Ishikawa (cell line): Measurements from ENCODE around the gene WDFY2.

Source experiments
- CREB1 ChIP-seq: IDR thresholded peaks from 2 replicates; pipeline ENCODE4 v1.6.1; 2012; ENCODE audit warnings: low read depth
- EP300 ChIP-seq: IDR thresholded peaks from 2 replicates; pipeline ENCODE4 v1.6.1; 2012; ENCODE audit warnings: borderline replicate concordance
- RAD21 ChIP-seq: IDR thresholded peaks from 2 replicates; pipeline ENCODE4 v1.6.1; 2012; ENCODE audit warnings: low read depth
- TAF1 ChIP-seq: IDR thresholded peaks from 2 replicates; pipeline ENCODE4 v1.6.1; 2012; ENCODE audit warnings: low read depth, mild to moderate bottlenecking
- YY1 ChIP-seq: IDR thresholded peaks from 2 replicates; pipeline ENCODE4 v1.6.1; 2012; ENCODE audit warnings: low read depth
- ZBTB7A ChIP-seq: IDR thresholded peaks from 2 replicates; pipeline ENCODE4 v1.6.1; 2012; ENCODE audit warnings: low read depth
- TF ChIP-seq, protein P1 (sequence below): IDR thresholded peaks from 2 replicates; pipeline ENCODE4 v1.6.1; 2012; ENCODE audit warnings: low read depth, mild to moderate bottlenecking
- TF ChIP-seq, protein P2 (sequence below): IDR thresholded peaks from 2 replicates; pipeline ENCODE4 v1.6.1; 2012

DNA sequence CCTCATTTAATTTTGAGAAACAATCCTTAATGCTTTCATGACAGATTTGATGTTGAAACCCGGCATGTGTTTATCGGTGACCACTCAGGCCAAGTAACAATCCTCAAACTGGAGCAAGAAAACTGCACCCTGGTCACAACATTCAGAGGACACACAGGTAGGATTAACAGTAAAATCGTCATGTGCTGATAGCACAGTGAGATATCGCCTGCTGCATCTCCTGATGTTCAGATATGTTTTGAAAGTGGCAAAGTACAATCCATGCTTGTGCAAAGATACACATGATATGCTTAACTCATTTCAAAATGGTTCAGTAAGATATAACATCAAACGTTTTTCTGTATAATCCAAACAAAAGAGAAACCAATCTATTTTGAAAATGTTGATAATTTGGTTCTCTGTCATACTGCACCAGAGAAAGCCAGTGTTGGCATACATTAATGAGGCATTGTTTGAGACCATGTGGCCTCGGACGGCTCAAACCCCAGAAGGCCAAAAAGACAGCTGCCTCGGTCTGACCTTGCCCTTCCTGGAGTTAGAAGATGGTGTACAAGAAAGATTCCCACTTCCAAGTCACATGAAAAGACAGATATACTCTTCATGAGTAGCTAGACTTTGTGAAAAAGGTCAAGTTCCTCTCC lies 143.5 kb downstream of the WDFY2 start:
- no peak for TF ChIP-seq TAF1
- no peak for TF ChIP-seq ZBTB7A
- no peak for TF ChIP-seq RAD21
- no peak for TF ChIP-seq CREB1
- TF ChIP-seq, protein P1, sequence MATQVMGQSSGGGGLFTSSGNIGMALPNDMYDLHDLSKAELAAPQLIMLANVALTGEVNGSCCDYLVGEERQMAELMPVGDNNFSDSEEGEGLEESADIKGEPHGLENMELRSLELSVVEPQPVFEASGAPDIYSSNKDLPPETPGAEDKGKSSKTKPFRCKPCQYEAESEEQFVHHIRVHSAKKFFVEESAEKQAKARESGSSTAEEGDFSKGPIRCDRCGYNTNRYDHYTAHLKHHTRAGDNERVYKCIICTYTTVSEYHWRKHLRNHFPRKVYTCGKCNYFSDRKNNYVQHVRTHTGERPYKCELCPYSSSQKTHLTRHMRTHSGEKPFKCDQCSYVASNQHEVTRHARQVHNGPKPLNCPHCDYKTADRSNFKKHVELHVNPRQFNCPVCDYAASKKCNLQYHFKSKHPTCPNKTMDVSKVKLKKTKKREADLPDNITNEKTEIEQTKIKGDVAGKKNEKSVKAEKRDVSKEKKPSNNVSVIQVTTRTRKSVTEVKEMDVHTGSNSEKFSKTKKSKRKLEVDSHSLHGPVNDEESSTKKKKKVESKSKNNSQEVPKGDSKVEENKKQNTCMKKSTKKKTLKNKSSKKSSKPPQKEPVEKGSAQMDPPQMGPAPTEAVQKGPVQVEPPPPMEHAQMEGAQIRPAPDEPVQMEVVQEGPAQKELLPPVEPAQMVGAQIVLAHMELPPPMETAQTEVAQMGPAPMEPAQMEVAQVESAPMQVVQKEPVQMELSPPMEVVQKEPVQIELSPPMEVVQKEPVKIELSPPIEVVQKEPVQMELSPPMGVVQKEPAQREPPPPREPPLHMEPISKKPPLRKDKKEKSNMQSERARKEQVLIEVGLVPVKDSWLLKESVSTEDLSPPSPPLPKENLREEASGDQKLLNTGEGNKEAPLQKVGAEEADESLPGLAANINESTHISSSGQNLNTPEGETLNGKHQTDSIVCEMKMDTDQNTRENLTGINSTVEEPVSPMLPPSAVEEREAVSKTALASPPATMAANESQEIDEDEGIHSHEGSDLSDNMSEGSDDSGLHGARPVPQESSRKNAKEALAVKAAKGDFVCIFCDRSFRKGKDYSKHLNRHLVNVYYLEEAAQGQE: no peak
- no peak for TF ChIP-seq EP300
- TF ChIP-seq YY1: no peak
- TF ChIP-seq, protein P2, sequence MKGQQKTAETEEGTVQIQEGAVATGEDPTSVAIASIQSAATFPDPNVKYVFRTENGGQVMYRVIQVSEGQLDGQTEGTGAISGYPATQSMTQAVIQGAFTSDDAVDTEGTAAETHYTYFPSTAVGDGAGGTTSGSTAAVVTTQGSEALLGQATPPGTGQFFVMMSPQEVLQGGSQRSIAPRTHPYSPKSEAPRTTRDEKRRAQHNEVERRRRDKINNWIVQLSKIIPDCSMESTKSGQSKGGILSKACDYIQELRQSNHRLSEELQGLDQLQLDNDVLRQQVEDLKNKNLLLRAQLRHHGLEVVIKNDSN: no peak
